ENCODE results near the gene MED17. TPM values are rescaled to one million over a fixed set of nuclear protein-coding genes. Genes with fewer than 3 reads are reported as not detected.

The MED17 gene
- total RNA-seq, 4 donors from 2014 or later: 18.1 to 40.6 (median 21.5) TPM

DNA sequence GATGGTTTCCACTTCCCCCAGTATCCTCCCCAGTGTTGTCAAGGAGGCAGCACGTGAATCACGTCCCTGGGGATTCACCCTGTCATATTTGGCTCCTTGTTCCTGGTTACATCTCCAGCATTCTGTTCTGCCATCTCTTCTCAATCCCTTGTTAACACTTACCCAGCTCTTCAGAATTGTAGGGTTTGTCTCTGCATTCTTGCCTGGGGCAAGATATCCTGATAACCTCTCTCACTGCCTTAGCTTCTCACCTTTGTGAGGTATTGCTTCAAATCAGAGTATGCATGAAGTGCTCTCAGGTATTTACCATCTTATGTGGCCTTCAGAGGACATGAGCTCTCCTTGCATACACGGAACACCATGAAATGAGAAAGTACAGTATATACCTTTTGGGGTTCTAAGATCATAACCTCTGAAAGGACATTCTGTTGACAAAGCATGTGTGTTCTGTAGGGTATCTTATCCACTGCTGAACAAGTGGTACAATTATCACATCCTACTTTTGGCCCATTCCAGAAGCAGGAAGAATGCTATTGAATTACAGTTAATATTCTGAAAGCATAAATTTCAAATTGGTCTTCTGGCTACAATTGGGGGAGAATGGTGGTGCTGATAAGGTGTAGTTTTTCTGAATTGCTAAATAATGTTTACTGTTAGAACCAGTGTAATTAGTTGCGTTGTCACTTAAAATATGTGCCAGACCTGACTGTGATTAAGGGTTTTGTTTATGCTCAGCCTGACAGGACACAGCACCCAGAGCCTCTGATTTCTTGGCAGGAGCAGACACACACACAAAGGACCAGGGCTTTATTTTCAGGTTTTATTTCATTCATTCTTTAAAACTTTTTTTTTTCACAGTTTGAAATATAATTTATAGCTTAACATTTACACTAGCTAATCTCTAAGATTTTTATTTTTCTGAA lies 33.6 kb downstream of the MED17 start:
- ATAC-seq (ENCODE audit: low FRiP score): no peak
- DNase-seq (ENCODE audit: low spot score): no peak
- TF ChIP-seq, protein P1, sequence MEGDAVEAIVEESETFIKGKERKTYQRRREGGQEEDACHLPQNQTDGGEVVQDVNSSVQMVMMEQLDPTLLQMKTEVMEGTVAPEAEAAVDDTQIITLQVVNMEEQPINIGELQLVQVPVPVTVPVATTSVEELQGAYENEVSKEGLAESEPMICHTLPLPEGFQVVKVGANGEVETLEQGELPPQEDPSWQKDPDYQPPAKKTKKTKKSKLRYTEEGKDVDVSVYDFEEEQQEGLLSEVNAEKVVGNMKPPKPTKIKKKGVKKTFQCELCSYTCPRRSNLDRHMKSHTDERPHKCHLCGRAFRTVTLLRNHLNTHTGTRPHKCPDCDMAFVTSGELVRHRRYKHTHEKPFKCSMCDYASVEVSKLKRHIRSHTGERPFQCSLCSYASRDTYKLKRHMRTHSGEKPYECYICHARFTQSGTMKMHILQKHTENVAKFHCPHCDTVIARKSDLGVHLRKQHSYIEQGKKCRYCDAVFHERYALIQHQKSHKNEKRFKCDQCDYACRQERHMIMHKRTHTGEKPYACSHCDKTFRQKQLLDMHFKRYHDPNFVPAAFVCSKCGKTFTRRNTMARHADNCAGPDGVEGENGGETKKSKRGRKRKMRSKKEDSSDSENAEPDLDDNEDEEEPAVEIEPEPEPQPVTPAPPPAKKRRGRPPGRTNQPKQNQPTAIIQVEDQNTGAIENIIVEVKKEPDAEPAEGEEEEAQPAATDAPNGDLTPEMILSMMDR (IDR thresholded peaks at IDR 0.05): no peak

DNA sequence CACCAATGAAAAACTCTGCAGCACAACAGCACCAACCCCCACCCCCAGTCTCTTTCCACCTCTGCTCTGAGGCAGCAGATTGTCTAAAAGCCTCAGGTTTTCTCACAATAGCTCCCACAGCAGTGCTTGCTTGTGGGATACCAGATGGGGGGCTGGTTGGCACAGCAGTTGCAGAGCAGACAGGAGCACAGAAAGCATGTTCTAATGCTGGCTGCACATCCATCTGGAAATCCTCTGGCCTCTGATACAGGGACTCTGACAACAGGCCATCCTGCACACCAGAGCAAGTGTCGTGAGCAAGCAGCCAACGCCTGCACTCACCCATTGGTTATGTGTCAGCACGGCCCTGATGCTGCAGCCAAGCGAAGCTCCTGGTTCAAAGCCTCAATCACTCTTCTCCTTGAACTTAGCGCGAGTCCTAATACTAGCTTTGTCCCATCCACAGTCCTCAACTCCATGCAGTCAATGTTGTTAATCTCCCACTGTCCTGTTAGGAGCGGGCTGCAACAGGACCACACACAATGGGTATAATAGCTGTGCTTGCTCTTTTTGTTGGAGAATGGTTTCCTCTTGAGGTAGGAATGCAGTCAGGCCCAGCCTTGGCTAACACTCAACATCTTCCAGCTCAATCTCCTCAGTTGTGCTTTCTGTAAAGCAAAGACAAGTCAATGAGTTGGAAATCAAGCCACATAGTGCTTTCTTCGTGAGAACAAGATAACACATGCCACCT lies 36.0 kb downstream of the MED17 start:
- TF ChIP-seq, protein P1 (IDR thresholded peaks at IDR 0.05): no peak
- DNase-seq (ENCODE audit: low spot score): no peak
- no peak for ATAC-seq (ENCODE audit: low FRiP score)

DNA sequence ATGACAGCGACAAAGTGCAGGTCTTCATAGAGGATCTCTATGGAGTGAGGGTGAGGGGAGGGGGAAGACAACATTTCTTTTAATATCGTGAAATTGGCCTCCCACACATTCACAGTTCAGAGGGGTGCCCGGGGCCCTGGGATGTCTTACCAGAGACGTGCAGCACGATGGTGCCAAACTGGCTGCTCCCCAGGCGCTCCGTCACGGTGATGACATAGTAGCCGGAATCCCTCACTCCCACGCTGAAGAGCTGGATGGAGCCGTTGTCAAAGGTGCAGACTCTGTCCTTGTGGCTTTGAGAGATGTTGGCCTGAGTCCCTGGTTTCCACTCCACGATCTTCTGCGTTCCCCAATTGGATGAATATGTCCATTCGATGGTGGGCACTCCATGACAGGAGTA lies 36.8 kb downstream of the MED17 start:
- ATAC-seq (ENCODE audit: low FRiP score) (no peak), DNase-seq (ENCODE audit: low spot score) (no peak)
- TF ChIP-seq, protein P1 (IDR thresholded peaks at IDR 0.05): no peak

DNA sequence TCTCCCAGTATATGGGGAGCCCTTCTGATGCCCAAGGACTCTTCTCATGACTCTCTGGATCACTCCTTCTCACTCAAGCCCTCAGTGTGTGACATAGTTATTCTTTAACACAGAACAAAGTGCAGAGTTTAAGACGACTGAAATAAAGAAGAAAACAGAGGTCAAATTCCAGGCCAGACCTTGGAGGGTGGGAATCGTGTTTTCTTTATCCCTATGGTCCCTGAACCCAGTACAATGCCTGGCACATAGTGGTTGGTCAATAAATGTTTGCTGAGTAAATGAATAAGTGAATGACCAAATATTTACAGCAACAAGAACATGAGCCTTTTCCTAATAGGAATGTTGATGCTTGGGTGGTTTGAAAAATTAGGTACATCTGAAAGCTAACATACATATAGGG lies 37.5 kb downstream of the MED17 start:
- ATAC-seq (ENCODE audit: low FRiP score) (no peak), DNase-seq (ENCODE audit: low spot score) (no peak)
- TF ChIP-seq, protein P1 (IDR thresholded peaks at IDR 0.05): no peak

DNA sequence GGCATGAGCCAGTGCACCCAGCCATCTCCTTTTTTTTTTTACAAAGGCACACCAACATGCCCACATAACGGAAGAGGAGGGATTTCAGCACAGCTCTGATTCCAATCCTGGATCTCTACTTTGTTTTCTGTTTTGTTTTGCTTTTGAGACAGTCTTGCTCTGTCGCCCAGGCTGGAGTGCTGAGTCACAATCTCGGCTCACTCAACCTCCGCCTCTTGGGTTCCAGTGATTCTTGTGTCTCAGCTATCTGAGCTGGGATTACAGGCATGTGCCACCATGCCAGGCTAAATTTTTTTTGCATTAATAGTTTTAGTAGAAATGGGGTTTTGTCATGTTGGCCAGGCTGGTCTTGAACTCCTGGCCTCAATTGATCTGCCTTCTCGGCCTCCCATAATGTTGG lies 38.3 kb downstream of the MED17 start:
- DNase-seq (ENCODE audit: low spot score): no peak
- TF ChIP-seq, protein P1 (IDR thresholded peaks at IDR 0.05): no peak
- no peak for ATAC-seq (ENCODE audit: low FRiP score)

DNA sequence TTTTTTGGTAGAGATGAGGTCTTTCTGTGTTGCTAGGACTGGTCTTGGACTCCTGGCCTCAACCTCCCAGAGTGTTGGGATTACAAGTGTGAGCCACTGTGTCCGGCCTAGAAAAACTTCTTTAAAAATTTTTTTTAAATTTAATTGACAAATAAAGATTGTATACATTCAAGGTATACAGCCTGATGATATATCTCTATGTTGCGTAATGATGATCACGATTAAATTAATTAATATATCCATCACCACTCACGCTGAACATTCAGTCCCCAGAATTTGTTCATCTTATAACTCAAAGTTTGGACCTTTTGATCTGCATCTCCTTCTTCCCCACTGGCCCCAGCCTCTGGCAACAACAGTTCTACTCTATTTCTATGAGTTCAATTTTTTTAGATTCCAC lies 39.1 kb downstream of the MED17 start:
- ATAC-seq (ENCODE audit: low FRiP score) (no peak), DNase-seq (ENCODE audit: low spot score) (no peak)
- TF ChIP-seq, protein P1 (IDR thresholded peaks at IDR 0.05): no peak

Data from omental fat pad (tissue), 4 donors.